Measurements from ENCODE around the gene ALDH1A1.

Gene ALDH1A1

DNA sequence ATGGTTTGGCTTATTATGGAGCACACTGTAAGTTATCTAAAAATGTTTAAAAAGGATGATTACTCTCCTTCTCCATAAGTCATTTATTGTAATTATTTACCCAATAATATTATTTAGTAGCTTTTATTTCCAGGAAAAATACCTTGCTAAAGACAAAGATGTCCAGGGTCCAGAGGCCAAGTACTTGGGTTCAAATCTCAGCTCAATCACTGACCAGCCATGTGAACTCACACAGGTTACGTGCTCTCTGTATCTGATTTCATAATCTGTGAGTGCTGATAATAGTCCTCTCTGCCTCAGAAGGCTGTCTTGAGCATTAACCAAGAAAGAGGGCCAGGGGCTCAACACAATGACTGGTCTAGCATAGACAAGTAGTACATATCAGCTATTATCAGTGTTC, 27.0 kb downstream of the ALDH1A1 start:
- no peak for DNase-seq (ENCODE audit: extremely low spot score)
- ChIA-PET CTCF (interaction anchor here (1.1 kb wide), 1 partner anchor 19 kb away, joined by 3 read pairs; no protein-coding TSS in a partner anchor), POLR2A (no interaction called here)
- TF ChIP-seq, protein P1, sequence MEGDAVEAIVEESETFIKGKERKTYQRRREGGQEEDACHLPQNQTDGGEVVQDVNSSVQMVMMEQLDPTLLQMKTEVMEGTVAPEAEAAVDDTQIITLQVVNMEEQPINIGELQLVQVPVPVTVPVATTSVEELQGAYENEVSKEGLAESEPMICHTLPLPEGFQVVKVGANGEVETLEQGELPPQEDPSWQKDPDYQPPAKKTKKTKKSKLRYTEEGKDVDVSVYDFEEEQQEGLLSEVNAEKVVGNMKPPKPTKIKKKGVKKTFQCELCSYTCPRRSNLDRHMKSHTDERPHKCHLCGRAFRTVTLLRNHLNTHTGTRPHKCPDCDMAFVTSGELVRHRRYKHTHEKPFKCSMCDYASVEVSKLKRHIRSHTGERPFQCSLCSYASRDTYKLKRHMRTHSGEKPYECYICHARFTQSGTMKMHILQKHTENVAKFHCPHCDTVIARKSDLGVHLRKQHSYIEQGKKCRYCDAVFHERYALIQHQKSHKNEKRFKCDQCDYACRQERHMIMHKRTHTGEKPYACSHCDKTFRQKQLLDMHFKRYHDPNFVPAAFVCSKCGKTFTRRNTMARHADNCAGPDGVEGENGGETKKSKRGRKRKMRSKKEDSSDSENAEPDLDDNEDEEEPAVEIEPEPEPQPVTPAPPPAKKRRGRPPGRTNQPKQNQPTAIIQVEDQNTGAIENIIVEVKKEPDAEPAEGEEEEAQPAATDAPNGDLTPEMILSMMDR (IDR thresholded peaks at IDR 0.05; ENCODE audit: control extremely low read depth, extremely low read depth, low read depth, missing control alignments): no peak

DNA sequence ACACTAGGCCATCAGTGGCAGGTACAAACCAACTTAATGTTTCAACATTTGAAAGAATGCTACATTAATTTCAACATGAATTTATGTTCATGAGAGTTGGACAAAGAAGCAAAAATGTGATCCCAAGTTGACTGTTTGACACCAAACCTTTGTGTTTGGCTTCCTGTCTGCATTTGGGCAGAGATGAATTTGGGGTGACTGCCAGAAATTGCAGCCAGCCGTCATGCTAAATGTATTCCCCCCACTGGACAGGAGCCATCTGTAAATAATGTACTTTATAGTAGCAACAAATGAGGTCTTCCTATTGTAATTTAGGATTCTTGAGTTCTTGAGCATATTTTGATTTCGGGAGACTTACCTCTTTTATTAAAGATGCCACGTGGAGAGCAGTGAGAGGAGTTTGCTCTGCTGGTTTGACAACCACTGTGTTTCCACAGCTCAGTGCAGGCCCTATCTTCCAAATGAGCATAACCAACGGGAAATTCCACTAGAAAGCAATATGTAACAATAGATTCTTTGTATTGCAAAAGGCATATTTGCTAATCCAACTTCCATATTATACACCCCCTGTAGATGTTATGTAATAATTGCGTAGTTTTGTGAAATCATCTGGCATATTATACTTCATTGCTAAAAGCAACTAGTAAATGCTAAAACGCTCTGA, 27.6 kb downstream of the ALDH1A1 start:
- ChIA-PET CTCF (interaction anchor here (1.1 kb wide), 1 partner anchor 19 kb away, joined by 3 read pairs; no protein-coding TSS in a partner anchor), POLR2A (no interaction called here)
- TF ChIP-seq, protein P1 (IDR thresholded peaks at IDR 0.05; ENCODE audit: control extremely low read depth, extremely low read depth, low read depth, missing control alignments): no peak
- DNase-seq (ENCODE audit: extremely low spot score): no peak

DNA sequence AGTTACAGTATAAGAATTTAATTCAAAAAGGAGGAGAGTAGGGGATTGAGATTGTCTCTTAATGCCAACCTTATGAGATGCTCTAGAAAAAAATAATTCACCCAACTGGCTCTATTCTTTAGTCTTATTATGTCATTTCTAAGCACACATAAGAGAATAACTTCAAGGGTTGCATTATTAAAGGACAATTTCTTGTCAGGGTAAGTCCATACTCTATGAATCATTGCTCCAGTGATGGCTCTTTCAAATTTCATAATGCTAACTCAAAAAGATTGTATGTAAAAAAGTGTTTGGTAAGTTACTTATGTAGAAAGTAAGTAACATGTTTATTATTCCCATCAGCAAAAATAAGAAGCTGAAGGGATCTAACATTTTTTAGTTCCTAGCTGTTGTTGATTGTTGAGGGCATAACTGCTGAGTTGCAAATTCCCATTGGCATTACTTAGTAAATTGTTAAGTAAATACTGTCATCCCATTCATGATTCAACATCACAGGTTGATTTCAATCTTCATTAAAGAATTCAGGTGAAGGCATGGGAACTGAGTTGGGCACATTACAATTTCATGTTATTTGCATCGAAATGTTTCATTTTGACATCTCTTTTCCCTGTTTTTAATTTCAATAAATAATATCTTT, 28.6 kb downstream of the ALDH1A1 start:
- ChIA-PET CTCF (no interaction called here), POLR2A (no interaction called here)
- TF ChIP-seq, protein P1 (IDR thresholded peaks at IDR 0.05; ENCODE audit: control extremely low read depth, extremely low read depth, low read depth, missing control alignments): no peak
- DNase-seq (ENCODE audit: extremely low spot score): no peak

DNA sequence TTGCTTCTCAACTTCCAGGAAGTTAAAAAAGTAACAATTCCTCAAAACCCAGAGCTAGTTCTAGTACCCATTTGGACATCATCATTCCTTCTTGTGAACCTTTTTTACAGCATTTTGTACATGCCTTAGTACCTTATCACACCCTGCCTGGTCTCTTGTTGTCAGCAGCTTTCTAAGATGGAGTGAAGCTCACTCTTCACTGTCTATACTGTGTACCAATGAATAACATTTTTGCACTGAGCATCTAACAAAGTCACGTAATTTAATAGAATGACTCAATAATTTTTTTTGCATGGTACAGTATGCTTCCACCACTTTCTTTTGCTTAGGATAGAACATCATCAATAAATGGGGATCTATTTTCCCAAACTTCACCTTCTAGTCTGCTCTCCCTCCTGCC, 29.8 kb downstream of the ALDH1A1 start:
- no peak for DNase-seq (ENCODE audit: extremely low spot score)
- CTCF ChIA-PET: no interaction called here
- POLR2A ChIA-PET: no interaction called here
- TF ChIP-seq, protein P1 (IDR thresholded peaks at IDR 0.05; ENCODE audit: control extremely low read depth, extremely low read depth, low read depth, missing control alignments): no peak

DNA sequence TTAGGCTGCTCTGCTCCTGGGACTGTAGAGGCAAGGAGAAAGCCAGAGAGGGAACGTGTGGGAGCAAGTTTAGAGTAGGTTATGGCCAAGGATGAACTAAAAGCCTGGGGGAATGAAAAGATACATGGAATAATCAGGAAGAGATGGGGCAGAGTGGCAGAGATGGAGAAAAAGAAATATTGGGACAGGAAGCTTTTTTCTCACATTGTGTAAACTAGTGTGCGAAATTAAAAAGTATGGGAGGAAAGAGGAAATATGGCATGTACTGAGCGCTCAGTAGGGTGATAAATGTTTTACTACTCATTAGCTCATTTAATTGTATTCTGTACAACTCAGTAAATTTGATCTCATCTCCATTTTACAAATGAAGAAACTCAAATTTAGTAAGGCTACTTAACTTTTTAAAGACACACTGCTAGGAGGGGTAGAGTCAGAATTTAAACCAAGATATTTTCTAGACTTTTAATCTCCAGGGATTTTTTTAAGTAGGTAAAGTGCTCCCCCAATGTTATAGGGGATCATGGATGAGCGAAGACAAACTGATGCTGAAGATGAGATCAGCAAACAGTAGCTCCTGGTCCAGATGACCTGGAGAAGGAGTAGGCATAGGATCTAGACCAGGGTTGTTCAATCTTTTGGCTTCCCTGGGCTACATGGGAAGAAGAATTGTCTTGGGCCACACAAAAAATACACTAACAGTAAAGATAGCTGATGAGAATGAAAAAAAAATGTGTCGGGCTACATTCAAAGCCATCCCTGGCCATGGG, 30.8 kb downstream of the ALDH1A1 start:
- ChIA-PET CTCF (no interaction called here), POLR2A (no interaction called here)
- DNase-seq (ENCODE audit: extremely low spot score): no peak
- TF ChIP-seq, protein P1 (IDR thresholded peaks at IDR 0.05; ENCODE audit: control extremely low read depth, extremely low read depth, low read depth, missing control alignments): no peak

DNA sequence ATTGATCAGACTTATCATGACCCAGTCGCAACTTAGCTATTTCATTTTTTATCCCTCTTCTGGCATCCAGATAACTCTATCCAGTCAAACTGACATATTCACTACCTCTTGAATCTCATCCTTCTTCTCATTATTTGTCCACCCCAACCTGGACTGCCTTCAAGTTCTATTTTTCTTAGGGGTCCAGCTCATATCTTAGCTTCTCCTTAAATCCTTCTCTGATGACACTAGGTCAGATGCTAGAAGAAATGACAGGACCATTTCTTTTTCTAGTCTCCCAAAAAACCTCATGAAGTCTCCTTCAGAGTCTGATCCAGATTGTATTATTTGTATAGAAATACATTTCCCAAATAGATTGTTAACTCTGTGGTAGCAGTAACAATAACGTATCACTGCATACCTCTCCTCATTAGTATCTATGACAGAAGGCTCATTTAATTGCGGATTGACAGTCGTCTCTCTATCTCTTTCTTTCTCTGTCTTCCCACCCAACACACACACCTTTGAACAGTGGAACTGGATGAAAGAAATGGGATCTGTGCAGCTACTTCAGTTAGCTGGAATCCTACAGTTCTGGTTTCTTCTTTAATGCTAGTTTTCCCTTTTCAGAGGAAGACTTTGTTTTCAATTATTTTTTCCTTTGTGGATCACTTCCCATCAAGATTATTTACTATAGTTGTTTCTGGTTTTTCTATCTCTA, 33.5 kb downstream of the ALDH1A1 start:
- DNase-seq (ENCODE audit: extremely low spot score): no peak
- ChIA-PET POLR2A (no interaction called here), CTCF (interaction anchor here (1.4 kb wide), 1 partner anchor 48 kb away, joined by 3 read pairs; no protein-coding TSS in a partner anchor)
- TF ChIP-seq, protein P1 (IDR thresholded peaks at IDR 0.05; ENCODE audit: control extremely low read depth, extremely low read depth, low read depth, missing control alignments): no peak

Measured in GM10248 (cell line).